ENCODE data around the gene SLC38A9. TPM values are rescaled to one million over a fixed set of nuclear protein-coding genes. Genes with fewer than 3 reads are reported as not detected.
"Not testable (repeated sequence)": the region's sequence is repeated elsewhere in the genome, so short reads cannot be mapped to it uniquely, and the experiment has no call there.

Gene SLC38A9
- total RNA-seq, 2 donors from 2014 or later: 15.8 to 25.9 TPM

DNA sequence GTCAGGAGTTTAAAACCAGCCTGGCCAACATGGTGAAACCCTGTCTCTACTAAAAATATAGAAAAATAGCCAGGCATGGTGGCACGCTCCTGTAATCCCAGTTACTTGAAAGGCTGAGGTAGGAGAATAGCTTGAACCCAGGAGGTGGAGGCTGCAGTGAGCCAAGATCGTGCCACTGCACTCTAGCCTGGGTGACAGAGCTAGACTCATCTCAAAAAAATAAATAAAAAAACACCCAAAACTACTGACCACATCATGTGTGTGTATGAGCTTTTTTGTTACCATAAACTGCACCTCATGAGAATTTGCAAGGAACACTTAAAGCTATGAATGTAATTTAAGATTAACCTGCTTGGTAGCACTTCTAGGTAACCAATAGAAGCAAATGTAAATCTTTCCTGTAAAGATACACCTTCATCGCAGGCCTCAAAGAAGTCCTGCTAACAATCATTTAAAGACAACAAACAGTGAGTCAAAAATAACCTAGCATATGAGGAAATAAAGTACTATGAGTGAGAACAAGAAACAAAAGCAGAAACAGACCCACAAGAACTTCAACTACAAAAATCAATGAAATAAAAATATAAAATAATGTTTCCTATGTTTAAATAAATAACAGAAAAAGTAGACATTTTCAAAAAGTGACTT, 13.0 kb downstream of the SLC38A9 start:
- ATAC-seq (replicated peaks in 1 of 2) (peak; percentile 51 to 68), DNase-seq (no peak)
- Mint-ChIP-seq H3K4me3 (no peak overlapping the region), H3K36me3 (ENCODE audit: insufficient read depth in 2 of 2) (peaks cover 0 to 8% of the 10 kb centered on the region in 2 donors), H3K4me1 (ENCODE audit: low read depth) (peaks cover 27% of the 10 kb centered on the region), H3K27me3 (ENCODE audit: low read depth) (no peaks in the 10 kb centered on the region), H3K9me3 (no peaks in the 10 kb centered on the region), H3K27ac (no peak overlapping the region)

DNA sequence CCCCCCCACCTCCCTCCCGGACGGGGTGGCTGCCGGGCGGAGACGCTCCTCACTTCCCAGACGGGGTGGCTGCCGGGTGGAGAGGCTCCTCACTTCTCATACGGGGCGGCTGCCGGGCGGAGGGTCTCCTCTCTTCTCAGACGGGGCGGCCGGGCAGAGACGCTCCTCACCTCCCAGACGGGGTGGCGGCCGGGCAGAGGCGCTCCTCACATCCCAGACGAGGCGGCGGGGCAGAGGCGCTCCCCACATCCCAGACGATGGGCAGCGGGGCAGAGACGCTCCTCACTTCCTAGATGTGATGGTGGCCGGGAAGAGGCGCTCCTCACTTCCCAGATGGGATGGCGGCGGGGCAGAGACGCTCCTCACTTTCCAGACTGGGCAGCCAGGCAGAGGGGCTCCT, 15.4 kb downstream of the SLC38A9 start:
- H3K27me3 Mint-ChIP-seq (ENCODE audit: low read depth); H3K9me3 Mint-ChIP-seq; H3K4me3 Mint-ChIP-seq; H3K27ac Mint-ChIP-seq; ATAC-seq (replicated peaks in 1 of 2); H3K36me3 Mint-ChIP-seq (ENCODE audit: insufficient read depth in 2 of 2); DNase-seq: not testable (repeated sequence)
- peaks cover 23% of the 10 kb centered on the region for H3K4me1 Mint-ChIP-seq (ENCODE audit: low read depth)

DNA sequence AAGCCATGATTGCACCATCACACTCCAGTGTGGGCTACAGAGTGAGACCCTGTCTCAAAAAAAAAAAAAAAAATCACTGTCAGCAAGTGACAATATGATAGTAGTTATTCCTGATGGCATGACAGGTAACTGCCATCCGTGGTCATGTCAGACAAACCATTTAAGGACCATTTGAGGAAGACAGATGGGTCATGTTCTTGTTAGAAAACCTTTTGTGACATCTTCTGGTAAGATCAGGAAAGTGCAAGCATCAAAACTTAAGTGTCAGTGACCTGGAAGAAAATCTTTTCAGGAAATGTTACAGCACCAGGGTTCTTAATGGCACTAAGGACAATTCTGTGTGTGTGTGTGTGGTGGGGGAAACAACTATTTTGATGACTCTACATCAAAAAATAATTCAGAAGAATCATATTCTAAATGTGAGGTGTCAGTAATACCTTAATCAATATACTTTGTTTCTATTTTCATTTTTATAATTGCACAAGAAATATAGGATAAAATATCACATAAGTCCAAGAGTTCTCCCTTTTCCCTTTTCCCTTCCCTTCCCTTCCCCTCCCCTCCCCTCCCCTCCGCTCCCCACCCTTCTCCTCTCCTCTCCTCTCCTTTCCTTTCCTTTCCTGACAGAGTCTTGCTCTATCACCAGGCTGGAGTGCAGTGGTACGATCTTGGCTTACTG, 17.8 kb downstream of the SLC38A9 start:
- Mint-ChIP-seq H3K4me3 (no peak overlapping the region), H3K27ac (no peak overlapping the region), H3K9me3 (no peaks in the 10 kb centered on the region), H3K27me3 (ENCODE audit: low read depth) (no peaks in the 10 kb centered on the region), H3K36me3 (ENCODE audit: insufficient read depth in 2 of 2) (peaks cover 0 to 5% of the 10 kb centered on the region in 2 donors), H3K4me1 (ENCODE audit: low read depth) (peaks cover 10% of the 10 kb centered on the region)
- peak in 1 of 2 donors; percentile 42 for ATAC-seq (replicated peaks in 1 of 2)
- DNase-seq: no peak

DNA sequence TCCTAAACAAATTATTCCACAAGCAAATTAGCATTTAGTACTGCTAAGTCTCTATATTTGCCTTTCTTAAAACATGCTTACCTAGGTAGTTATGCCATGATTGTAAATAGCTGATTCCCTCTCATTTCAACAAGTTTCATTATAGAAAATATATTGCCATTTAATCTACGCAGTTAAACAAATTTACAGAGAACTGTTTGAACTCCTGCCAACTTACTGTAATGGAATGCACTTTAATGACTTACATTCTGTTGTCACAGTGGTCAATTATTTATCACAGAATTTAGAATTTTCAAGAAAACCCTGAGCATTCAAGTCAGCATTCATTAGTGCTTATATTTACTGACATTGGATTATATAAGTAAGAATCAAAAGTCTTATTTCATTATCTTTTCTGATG, 19.6 kb downstream of the SLC38A9 start:
- DNase-seq (no peak), ATAC-seq (replicated peaks in 1 of 2) (no peak)
- Mint-ChIP-seq H3K27ac (no peak overlapping the region), H3K9me3 (no peaks in the 10 kb centered on the region), H3K36me3 (ENCODE audit: insufficient read depth in 2 of 2) (peaks cover 0 to 5% of the 10 kb centered on the region in 2 donors), H3K27me3 (ENCODE audit: low read depth) (no peaks in the 10 kb centered on the region), H3K4me1 (ENCODE audit: low read depth) (no peaks in the 10 kb centered on the region), H3K4me3 (no peak overlapping the region)

DNA sequence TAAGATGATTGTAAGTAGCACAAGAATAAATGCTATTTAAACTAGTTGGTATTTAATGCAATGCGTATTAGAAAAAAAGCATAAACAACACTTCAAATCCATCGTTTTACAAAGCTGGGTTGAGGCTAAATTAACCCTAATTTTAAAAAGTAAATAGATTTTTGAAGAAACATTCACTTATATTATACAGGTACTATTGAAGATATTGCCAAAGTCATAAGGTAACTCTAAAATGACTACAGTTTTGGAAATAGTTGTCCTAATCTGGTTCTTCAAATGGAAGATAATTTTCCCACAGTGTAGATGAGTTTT, 20.1 kb downstream of the SLC38A9 start:
- Mint-ChIP-seq H3K4me3 (no peak overlapping the region), H3K36me3 (ENCODE audit: insufficient read depth in 2 of 2) (peaks cover 0 to 3% of the 10 kb centered on the region in 2 donors), H3K27ac (no peak overlapping the region), H3K4me1 (ENCODE audit: low read depth) (no peaks in the 10 kb centered on the region), H3K27me3 (ENCODE audit: low read depth) (no peaks in the 10 kb centered on the region), H3K9me3 (no peaks in the 10 kb centered on the region)
- no peak for ATAC-seq (replicated peaks in 1 of 2)
- no peak for DNase-seq

DNA sequence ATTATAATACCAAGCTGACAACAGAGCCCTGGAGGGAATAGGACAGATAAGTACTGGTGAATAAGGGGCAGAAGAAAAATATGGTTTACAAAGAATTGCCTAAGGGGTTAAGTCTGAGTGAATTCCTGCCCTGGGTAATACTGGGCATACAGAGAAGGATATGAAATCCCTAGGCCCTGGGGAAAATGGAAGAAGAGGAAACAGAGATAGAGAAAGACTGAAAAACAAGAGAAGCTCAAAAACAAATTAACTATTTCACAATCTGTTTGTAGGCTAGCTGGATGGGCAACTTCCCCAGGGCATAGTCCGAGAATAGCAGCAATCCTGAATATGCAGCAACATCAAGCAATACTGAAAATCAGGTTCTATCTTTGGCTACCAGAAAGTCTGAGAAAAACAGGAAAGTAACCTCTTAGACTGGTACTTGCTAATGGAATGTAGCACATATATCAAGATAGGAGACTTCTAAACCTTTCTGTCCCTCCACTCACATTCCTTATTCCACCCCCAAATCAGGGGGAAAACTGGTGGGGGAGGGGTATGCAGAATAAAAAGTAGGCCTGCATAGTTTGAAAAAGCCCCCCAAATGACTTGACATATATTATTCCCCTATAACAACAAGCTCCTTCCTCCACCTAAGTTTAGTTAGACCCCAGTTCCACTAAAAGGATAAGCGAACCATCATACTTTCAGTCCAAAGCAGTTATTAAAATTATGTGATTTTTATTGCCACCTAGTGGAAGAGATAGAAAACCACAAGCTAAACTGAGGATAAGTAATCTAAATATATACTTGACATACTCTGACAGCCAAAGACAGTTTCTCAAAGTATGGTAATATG, 20.6 kb downstream of the SLC38A9 start:
- no peaks in the 10 kb centered on the region for H3K4me1 Mint-ChIP-seq (ENCODE audit: low read depth)
- no peak overlapping the region for H3K4me3 Mint-ChIP-seq
- peak in 1 of 2 donors; percentile 35 for ATAC-seq (replicated peaks in 1 of 2)
- DNase-seq: no peak
- no peaks in the 10 kb centered on the region for H3K9me3 Mint-ChIP-seq
- H3K27me3 Mint-ChIP-seq (ENCODE audit: low read depth): no peaks in the 10 kb centered on the region
- H3K27ac Mint-ChIP-seq: peak overlapping the region; percentile 41
- no peaks in the 10 kb centered on the region for H3K36me3 Mint-ChIP-seq (ENCODE audit: insufficient read depth in 2 of 2)

DNA sequence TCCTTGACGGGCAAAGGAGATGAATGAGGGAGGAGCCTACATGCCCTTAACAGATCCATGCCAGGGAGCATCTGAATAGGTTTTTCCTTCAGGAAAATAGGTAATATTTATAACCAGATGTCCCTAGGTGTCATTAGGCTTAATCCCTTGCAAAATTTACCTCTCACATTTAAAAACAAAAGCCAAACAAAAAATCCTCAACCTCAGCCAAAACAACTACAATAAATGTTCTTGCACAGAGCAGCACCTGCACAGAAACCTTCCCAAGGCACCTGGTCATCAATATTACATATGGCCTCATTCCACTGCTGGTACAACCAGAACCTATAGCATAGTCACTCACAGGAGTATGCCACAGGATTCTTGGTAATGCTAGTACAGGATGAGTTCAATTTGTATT, 30.1 kb downstream of the SLC38A9 start:
- Mint-ChIP-seq H3K36me3 (ENCODE audit: insufficient read depth in 2 of 2) (no peaks in the 10 kb centered on the region), H3K4me1 (ENCODE audit: low read depth) (no peaks in the 10 kb centered on the region), H3K27ac (no peak overlapping the region), H3K27me3 (ENCODE audit: low read depth) (no peaks in the 10 kb centered on the region), H3K9me3 (no peaks in the 10 kb centered on the region), H3K4me3 (no peak overlapping the region)
- ATAC-seq (replicated peaks in 1 of 2) (no peak), DNase-seq (no peak)

DNA sequence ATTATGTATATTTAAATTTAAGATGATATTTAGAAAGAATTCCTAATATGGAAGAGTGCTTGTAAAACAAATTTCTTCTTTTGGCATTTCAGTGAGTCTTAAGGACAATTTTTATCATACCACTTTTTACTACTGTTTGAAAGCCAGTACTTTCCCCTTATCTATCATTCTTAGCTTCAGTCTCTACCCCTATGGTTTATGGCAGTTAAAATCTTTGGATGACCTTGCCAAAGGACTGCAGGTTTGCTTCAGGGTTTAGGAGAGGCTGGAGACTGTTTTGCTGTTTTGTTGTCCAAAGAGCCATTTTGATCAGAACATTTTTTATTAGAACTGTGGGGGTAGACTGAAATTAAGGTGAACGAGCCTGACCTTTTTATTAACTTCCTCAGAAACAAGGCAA, 30.8 kb downstream of the SLC38A9 start:
- DNase-seq: no peak
- Mint-ChIP-seq H3K4me1 (ENCODE audit: low read depth) (no peaks in the 10 kb centered on the region), H3K36me3 (ENCODE audit: insufficient read depth in 2 of 2) (no peaks in the 10 kb centered on the region), H3K9me3 (no peaks in the 10 kb centered on the region), H3K4me3 (no peak overlapping the region), H3K27me3 (ENCODE audit: low read depth) (no peaks in the 10 kb centered on the region), H3K27ac (no peak overlapping the region)
- no peak for ATAC-seq (replicated peaks in 1 of 2)

DNA sequence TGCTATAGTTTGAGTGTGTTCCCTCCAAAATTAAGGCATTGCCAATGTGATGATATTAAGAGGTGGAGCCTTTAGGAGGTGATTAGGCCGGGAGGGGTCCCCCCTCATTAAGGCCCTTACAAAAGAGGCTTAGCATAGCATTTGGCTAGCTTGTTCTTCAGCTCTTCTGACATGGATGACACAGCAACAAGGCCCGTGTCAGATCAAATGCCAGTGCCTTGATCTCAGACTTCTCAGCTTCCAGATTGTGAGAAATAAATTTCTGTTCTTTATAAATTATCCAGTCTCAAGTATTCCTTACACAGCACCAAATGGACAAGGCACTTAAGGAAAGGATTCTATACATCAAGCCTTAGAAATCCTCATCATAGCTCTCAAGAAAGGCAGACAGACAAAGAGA, 31.8 kb downstream of the SLC38A9 start:
- Mint-ChIP-seq H3K27me3 (ENCODE audit: low read depth) (no peaks in the 10 kb centered on the region), H3K36me3 (ENCODE audit: insufficient read depth in 2 of 2) (no peaks in the 10 kb centered on the region), H3K4me3 (no peak overlapping the region), H3K9me3 (no peaks in the 10 kb centered on the region), H3K27ac (no peak overlapping the region), H3K4me1 (ENCODE audit: low read depth) (no peaks in the 10 kb centered on the region)
- ATAC-seq (replicated peaks in 1 of 2) (no peak), DNase-seq (no peak)

DNA sequence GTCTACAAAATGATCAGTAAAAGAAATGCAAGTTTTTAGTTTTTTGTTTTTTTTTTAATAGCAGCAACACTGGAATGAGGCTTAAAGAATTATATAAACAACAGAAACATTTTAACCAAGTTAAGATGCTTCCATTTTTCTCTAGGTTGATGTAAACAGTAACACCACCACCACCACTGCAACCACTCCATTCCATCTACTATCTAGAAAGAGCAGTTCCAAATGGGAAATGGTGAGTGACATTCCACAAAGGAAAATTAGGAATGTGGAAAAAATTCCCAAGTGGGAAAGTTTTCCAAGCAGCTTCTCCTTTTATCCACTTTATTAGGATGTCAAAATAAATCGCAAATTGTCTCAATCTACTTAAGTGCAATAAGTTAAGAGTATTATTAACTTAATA, 32.6 kb downstream of the SLC38A9 start:
- no peak overlapping the region for H3K27ac Mint-ChIP-seq
- no peak overlapping the region for H3K4me3 Mint-ChIP-seq
- no peak for DNase-seq
- no peaks in the 10 kb centered on the region for H3K36me3 Mint-ChIP-seq (ENCODE audit: insufficient read depth in 2 of 2)
- no peaks in the 10 kb centered on the region for H3K9me3 Mint-ChIP-seq
- no peaks in the 10 kb centered on the region for H3K27me3 Mint-ChIP-seq (ENCODE audit: low read depth)
- no peak for ATAC-seq (replicated peaks in 1 of 2)
- no peaks in the 10 kb centered on the region for H3K4me1 Mint-ChIP-seq (ENCODE audit: low read depth)

DNA sequence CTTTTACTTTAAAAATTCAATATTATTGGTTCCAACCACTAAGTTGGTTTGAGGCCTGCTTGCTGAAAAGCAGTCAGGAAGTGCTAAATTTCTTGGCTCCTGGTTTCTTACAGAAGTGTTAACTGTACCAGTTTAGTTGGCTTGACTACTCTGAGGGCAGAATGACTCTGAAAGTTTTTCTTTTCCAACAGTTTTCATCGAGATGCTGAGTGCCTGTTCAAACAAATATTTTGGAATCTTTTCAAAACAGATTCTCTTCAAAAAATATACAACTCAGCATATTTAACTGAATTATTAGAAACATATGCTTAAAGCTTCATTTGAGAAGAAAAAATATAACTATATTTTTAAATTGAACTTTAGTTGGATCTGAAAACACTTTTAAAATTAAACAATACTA, 37.0 kb downstream of the SLC38A9 start:
- Mint-ChIP-seq H3K27ac (no peak overlapping the region), H3K36me3 (ENCODE audit: insufficient read depth in 2 of 2) (no peaks in the 10 kb centered on the region), H3K9me3 (no peaks in the 10 kb centered on the region), H3K27me3 (ENCODE audit: low read depth) (no peaks in the 10 kb centered on the region), H3K4me1 (ENCODE audit: low read depth) (no peaks in the 10 kb centered on the region), H3K4me3 (no peak overlapping the region)
- ATAC-seq (replicated peaks in 1 of 2) (no peak), DNase-seq (no peak)

DNA sequence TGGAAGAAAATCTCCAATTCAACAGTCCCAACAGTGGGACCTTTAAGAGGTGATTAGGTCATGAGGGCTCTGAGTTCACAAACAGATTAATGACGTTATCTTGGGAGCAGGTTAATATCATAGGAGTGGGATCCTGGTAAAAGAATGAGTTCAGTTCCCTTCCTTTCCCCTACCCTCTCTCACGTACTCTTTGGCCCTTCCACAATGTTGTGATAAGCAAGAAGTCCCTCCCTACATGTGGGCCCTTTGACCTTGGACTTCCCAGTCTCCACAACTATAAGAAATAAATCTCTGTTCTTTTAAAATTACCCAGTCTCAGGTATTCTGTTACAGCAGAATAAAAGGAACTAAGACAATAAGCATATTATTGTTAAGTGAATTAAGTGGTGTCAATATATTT, 37.8 kb downstream of the SLC38A9 start:
- no peak overlapping the region for H3K4me3 Mint-ChIP-seq
- no peaks in the 10 kb centered on the region for H3K9me3 Mint-ChIP-seq
- H3K27ac Mint-ChIP-seq: no peak overlapping the region
- no peaks in the 10 kb centered on the region for H3K27me3 Mint-ChIP-seq (ENCODE audit: low read depth)
- no peaks in the 10 kb centered on the region for H3K36me3 Mint-ChIP-seq (ENCODE audit: insufficient read depth in 2 of 2)
- DNase-seq (no peak), ATAC-seq (replicated peaks in 1 of 2) (no peak)
- no peaks in the 10 kb centered on the region for H3K4me1 Mint-ChIP-seq (ENCODE audit: low read depth)

DNA sequence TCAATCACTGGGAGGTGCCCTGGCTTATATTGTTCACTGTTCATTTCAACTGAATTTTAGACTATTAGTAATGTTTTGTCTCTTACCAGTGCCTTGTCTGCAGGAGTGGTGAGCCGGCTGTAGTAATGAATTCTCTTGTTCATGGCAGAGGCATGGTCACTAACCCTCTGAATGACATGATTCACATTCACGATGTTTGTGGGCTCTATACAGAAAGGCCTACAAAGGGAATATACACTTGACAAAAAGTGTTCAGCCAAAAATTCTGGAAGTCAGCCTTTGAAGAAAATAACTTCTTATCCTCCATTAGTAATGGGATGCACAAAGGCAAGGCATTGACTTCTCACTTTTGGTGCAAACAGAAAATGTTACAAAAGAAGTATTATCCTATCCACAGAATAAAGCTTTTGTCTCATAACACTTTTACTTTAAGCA, 39.6 kb downstream of the SLC38A9 start:
- DNase-seq (no peak), ATAC-seq (replicated peaks in 1 of 2) (no peak)
- H3K27ac Mint-ChIP-seq: no peak overlapping the region
- H3K4me3 Mint-ChIP-seq: no peak overlapping the region
- H3K4me1 Mint-ChIP-seq (ENCODE audit: low read depth): no peaks in the 10 kb centered on the region
- H3K36me3 Mint-ChIP-seq (ENCODE audit: insufficient read depth in 2 of 2): no peaks in the 10 kb centered on the region
- H3K9me3 Mint-ChIP-seq: no peaks in the 10 kb centered on the region
- no peaks in the 10 kb centered on the region for H3K27me3 Mint-ChIP-seq (ENCODE audit: low read depth)

Data from activated T-cell treated with anti-CD3 and anti-CD28 coated beads, Interleukin-2, amount 50 U/mL, for 72 hours (primary cell).